ENCODE data around the gene HIF3A. TPM values are rescaled to one million over a fixed set of nuclear protein-coding genes. Genes with fewer than 3 reads are reported as not detected.

HIF3A gene
- total RNA-seq, 1 donor from 2014 or later = 64.1 TPM

GRCh38 chr19:46384396-46384795 is 87.6 kb downstream of the HIF3A start:
- no peaks in the 10 kb centered on the region for H3K9me3 ChIP-seq
- DNase-seq = peak; percentile 21
- no peak for ATAC-seq
- H3K36me3 ChIP-seq = peaks cover 93% of the 10 kb centered on the region
- H3K27ac ChIP-seq = no peak overlapping the region
- no peak for TF ChIP-seq CTCF (IDR thresholded peaks at IDR 0.05)
- no peaks in the 10 kb centered on the region for H3K4me1 ChIP-seq
- no peaks in the 10 kb centered on the region for H3K27me3 ChIP-seq (ENCODE audit: low read depth)
- intact Hi-C loops (cut with DNase I) = no loop called here
- no peak overlapping the region for H3K4me3 ChIP-seq

DNA sequence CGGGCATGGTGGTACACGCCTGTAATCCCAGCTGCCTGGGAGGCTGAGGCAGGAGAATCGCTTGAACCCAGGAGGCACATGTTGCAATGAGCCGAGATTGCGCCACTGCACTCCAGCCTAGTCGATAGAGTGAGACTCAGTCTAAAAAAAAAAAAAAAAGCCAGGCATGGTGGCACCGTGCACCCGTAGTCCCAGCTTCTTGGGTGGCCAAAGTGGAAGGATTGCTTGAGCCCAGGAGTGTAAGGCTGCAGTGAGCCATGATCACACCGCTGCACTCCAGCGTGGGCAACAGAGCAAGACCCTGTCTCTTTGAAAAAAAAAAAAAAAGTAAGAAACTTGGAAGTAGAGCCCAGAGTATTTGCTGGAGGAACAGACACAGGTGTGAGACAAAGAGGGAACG is 88.8 kb downstream of the HIF3A start:
- TF ChIP-seq CTCF (IDR thresholded peaks at IDR 0.05) = no peak
- H3K9me3 ChIP-seq = no peaks in the 10 kb centered on the region
- H3K27ac ChIP-seq = no peak overlapping the region
- ATAC-seq (no peak), DNase-seq (peak; percentile 30)
- H3K27me3 ChIP-seq (ENCODE audit: low read depth) = no peaks in the 10 kb centered on the region
- peaks cover 93% of the 10 kb centered on the region for H3K36me3 ChIP-seq
- H3K4me1 ChIP-seq = no peaks in the 10 kb centered on the region
- intact Hi-C loops (cut with DNase I) = no loop called here
- H3K4me3 ChIP-seq = no peak overlapping the region

DNA sequence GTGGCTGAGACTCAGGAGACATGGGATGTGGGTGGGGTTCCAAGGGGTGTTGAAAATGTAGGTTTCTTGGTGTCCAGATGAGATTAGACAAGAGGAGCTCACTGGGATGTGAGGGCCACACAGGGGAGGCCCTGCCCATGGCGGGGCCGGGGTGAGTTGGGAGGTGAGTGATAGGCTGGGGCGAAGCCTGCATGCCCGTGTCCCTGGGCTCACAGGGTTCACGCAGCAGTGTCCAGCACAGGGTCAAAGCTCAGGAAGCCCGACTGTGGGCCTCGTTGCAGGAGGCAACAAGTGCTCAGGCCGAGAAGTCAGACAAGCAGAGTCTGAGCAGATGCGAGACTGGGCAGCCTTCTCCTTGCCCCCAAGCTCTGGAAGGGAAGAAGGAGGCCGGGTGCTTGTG is 89.3 kb downstream of the HIF3A start:
- Histone ChIP-seq H3K27me3 (ENCODE audit: low read depth) (no peaks in the 10 kb centered on the region), H3K4me1 (no peaks in the 10 kb centered on the region), H3K9me3 (no peaks in the 10 kb centered on the region), H3K36me3 (peaks cover 95% of the 10 kb centered on the region), H3K27ac (no peak overlapping the region), H3K4me3 (no peak overlapping the region)
- DNase-seq = peak; percentile 28
- intact Hi-C loops (cut with DNase I) = no loop called here
- TF ChIP-seq CTCF (IDR thresholded peaks at IDR 0.05) = no peak
- ATAC-seq = no peak

GRCh38 chr19:46386996-46387712 is 90.3 kb downstream of the HIF3A start:
- intact Hi-C loops (cut with DNase I) = no loop called here

DNA sequence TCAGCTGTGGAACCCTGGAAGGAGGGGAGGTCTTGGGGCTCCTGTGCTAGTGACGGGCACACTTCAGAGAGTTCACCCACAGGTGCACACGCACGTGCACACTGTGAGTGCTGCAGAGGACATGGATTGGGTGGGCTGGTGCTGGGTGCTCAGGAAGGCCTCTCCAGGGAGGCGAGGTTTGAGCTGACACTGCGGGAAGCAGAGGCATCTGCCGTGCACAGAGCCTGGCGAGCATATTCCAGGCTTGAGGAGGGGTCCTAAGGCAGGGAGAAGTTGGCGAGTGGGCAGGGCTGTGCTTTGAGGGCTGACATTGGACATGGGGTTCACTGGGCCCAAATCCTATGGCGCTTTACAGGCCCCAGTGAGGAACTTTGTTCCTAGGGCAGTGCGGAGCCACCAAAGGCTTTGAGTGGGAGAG is 90.9 kb downstream of the HIF3A start:
- intact Hi-C loops (cut with DNase I) = no loop called here

More at GRCh38 chr19:46386996-46387712, 90.3 kb downstream of the HIF3A start:
- Histone ChIP-seq H3K27ac (no peak overlapping the region), H3K36me3 (peaks cover 94% of the 10 kb centered on the region), H3K27me3 (ENCODE audit: low read depth) (no peaks in the 10 kb centered on the region), H3K4me1 (peaks cover 7% of the 10 kb centered on the region), H3K9me3 (no peaks in the 10 kb centered on the region), H3K4me3 (no peak overlapping the region)
- DNase-seq (peak; percentile 33), ATAC-seq (no peak)
- no peak for TF ChIP-seq CTCF (IDR thresholded peaks at IDR 0.05)

More for the DNA sequence above, 90.9 kb downstream of the HIF3A start:
- no peak for TF ChIP-seq CTCF (IDR thresholded peaks at IDR 0.05)
- Histone ChIP-seq H3K4me1 (peaks cover 12% of the 10 kb centered on the region), H3K9me3 (no peaks in the 10 kb centered on the region), H3K4me3 (no peak overlapping the region), H3K27me3 (ENCODE audit: low read depth) (no peaks in the 10 kb centered on the region), H3K36me3 (peaks cover 88% of the 10 kb centered on the region), H3K27ac (no peak overlapping the region)
- ATAC-seq (no peak), DNase-seq (peak; percentile 16)

Data from lower lobe of right lung (tissue), 2 donors.